Suppressor macrophage treated with lipopolysaccharide for 4 hours (primary cell): ENCODE results near the gene NEDD4L.
"Not testable (repeated sequence)": the region's sequence is repeated elsewhere in the genome, so short reads cannot be mapped to it uniquely, and the experiment has no call there.

Experiments
- DNase-seq: peaks from one replicate; pipeline ENCODE4 v3.0.0-alpha.2; 2020

NEDD4L gene

DNA sequence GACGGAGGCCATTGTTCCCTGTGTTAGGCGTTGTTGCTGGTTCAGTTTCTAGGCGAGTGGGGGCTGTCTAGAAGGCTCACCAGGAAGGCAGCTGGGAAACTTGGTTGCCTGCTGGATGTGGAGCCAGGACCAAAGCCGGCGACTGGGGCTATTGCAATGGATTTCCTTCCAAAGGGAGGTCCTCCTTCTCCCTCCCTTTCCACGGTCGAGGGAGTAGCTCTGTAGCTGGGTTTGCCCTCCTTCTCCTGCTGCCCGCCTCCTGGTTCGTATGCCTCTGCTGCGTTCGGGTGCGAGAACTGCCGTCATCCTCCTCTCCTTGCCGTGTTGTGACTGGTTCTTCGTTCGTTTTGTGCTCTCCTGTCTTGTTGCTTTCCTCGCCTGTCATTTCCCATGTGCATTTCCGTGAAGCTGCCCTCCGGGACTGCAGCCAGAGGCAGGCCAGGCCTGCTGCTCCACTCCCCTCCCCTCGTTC, 203.4 kb downstream of the NEDD4L start:
- no peak for DNase-seq

DNA sequence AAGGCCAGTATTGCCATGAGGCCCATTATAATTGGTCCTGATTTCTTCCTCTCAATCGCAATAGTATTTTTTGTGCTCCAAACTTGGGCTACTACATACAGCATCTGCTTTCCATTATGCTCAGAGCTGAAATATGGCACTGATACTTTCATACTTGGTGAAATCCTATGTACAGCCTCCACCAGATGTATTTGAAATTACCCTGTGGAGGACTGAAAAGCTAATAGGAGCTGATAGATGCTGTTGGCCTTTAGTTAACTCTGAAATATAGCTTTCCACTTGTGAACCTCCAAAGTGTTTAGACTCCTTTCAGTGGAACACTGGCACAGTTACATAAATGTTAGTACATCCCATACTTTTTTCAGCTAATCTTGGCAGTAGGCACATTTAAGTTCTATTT, 205.7 kb downstream of the NEDD4L start:
- DNase-seq: no peak

DNA sequence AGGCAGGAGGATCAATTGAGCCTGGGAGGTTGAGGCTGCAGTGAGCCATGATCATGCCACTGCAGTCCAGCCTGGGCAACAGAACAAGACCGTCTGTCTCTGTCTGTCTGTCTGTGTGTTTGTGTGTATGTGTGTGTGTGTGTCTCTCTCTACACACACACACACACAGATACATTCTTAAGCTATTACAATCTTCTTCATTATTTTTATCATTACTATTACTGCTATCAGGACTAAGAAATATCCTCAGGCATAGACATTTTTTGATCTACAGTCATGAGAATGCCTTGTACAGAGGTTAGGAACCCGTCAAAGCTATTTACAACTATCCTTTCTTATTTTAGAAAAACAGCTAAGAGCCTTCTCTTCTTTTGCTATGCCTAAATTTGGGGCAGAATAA, 207.4 kb downstream of the NEDD4L start:
- DNase-seq: no peak

DNA sequence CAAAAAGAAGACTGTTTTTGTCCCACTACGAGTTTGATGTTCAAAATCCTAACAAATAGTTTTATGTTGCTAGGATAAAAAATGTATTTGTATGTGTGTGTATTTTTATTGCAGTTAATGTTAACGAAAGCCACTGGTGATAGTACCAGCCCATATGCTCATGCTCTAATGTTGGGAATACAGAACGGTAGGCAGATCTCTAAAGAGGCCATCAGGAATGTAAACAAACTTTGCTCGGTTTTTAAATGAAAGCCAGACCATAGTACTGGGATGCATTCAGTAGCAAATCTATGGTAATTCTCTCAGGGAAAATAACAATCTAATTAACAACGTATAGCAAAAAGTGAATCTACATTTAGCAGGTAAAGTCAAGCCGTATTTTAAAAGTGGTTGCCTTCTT, 208.1 kb downstream of the NEDD4L start:
- DNase-seq: no peak

DNA sequence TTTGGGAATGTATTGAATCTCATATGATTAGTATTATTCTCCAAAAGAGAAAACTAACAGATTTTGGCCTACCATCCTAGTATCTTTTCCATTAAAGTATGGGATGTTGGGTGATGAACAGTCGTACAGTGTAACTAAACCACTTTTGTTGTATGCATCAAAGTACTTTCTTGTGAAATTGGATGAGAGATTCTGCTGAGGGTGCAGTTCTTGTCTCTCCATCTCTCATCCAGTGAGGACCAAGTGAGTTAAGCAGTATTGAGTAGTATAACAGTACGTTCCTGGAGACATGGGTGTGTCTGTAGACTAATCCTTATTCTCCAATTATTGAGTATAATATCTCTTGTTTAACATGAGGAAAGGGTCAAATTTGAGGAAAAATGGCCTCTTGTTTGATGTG, 209.3 kb downstream of the NEDD4L start:
- DNase-seq: no peak

DNA sequence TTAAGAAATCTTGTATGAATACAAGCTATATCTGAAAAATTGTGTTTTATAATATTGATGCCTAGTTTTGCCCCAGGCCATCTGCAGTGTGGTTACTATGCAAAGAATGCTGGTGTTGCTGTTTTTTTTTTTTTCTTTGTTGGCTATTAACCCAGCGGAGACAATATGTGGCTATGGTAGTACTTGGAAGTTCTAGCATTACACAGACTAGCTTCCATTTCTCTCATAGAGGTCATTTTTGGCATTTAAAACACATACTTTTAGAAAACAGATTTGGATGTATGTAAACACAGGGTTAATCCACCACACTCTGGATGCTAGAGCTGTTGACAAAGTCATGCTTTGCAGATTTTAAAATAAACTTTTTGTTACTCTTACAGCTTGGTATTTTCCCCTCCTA, 209.8 kb downstream of the NEDD4L start:
- DNase-seq: no peak

DNA sequence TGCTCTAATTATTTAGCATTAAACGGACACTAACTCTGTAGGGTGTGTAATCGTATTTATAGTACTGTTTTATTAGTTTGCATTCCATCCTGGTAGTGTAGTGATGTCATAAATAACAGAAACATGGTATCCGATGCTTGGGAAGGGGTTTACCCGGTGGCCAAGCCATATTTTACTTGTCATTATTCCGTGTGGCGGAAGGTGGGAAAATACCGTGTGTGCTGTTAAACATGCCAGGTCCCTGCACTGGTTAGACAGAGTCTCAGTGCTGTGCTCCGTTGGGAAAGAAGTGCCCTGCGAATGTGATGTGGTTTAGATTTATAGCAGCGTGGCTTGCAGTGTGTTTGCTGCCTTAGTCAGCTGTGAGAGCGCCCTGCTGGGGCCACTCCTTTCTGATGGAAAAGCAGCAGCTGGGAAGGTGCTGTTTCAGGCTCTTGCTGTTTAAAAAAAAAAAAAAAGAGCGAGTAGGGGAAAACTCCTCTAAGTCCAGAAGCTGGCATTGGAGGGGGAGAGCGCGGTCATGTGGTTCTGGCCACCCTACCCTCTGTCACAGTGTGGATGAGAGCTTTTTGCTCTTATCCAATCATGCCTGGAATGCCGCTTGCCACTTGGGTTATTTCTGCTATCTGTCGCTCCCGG, 211.0 kb downstream of the NEDD4L start:
- no peak for DNase-seq

DNA sequence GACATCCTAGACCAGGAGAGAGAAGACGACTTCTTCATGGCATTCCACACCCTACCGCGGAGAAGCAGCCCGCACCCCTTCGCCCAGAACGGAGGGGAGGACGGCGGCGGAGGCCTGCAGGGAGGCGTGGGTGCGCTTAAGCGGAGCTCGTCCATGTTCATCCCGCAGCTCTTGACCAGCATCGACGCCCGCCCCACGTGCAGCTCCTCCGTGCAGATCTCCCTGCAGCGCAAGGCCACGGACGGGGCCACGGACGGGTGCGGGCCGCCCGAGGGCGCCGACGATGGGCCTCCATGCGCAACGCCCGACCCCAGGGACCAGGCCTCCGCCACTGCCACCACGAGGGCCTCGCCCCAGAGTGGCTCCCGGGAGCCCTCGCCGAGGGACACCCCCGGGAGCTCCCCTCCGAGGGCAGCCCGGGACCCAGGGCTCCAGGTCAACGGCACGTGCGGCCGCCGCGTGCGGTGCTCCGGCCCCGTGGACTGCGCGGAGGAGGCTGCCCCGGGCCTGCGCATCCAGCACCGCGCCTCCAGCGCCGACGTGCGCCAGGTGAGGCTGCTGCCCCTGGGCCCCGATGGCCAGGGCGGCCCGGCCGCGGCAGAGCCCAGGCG, 211.8 kb downstream of the NEDD4L start:
- no peak for DNase-seq

DNA sequence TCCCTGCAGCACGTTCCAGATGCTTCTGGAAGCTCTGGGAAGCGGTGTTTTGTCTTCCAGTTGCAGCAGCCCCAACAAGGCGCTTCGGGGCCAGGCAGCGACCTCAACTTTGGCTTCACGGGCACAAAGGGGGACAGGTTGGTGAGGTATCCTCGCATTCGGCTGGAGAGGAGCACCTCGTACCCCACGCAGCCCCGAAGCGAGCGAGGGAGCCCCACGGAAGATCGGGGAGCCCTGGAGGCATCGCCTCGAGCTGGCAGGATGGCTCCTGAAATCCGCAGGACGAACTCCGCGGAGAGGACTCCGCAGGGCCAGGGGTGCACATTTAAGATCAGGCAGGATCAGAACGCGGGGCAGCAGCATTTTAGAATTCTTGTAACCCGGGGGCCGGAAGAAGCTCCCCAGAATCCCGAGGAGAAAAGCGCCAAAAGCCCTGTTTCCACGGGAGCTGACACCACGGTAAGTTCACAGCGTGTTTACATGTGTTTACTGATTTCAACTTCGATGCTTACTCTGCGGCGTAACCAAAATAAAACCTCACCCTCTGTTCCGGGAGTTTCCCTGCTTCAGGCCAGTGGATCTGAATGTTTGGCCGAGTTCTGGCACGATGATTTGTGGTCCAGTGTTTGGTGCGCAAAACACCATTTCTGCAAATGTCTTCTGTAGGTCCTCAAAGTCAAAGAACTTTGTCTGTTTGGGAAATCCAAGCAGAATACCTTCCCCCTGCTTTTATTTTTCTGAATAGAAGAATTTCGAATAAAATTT, 212.5 kb downstream of the NEDD4L start:
- no peak for DNase-seq

DNA sequence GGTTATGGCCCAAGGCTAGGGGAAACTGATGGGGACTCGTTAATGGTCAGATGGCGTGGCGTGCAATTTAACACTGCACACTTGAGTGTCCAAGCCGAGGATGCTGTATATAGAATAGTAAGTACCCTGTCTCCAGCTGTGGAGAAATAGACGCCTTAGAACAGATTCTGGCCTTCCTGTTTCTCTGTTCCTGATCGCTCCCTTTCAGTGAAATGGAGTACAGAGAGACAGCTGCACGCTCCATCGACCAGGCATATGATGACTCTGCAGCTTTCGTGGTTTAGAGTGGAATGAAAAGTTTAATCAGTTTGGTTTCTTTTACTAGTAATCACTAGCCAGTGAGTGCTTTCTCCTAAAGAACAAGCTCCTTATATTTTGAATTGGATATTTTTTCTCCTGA, 213.4 kb downstream of the NEDD4L start:
- no peak for DNase-seq

DNA sequence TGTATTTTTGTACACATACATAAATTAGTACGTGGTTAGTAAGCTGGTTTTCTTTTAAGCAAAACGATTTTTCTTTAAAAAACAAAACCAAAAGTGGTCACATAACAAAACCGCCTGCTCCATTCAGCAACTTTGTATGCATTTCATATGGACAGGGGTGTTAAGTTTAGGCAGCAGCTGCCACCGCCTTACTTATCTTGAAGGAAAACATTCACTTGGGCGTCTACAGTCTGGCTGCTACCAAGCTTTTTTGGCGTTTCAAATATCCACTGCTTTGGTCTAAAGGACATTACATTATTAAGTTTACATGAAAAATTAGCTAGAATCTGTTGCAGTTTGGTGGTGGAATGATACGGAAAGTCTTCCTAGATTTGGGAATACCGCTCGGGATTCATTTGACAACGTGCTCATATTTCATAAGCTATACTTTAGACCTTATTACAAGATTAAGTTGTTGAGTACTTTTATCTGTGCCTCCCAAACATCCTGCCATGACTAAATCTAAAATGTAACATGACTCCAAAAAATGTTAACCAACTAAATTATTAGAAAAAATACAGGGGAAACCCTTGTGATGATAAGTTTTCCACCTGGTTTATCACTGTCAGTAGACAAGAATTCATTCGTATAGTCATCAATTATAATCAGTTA, 214.8 kb downstream of the NEDD4L start:
- DNase-seq: no peak

DNA sequence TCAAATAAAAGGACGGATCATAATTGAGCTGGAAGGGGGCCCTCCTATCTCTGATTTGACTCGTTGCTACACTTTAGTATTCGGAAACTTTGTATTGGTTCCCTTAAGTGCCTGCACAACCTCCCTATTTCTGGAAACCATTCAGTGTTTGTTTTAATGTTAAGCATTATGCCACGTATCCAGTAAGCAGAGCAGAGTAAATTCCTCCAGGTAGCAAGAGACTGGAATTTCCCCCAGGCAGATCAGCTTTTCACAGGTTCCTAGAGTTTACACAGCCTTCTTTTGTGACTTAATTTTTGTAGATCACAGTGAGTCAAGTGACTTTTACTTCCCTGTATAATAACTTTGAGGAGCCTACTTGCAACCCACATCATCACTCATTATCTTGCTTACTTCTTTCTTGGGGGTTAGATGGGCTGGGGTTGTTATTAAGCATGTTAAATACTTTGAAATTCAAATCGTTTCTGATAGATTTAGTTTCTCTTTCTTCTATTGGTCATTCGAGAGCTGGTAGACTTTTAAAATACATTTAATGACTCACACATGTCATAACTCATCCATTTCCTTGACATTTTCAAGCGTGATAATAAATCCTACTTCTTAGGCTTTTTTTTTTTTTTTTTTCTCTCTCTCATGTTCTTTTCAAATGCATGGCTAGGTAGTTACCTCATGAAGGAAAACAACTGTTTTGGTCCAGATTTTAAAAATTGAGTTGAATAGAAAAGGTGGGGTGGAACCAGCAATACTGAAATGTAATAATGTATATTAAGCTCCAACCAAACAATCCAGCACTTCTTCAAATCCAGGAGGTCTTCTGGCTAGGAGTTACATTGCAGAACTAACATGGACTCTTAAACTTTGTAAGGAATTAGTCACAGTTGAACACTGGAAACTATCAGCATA, 219.3 kb downstream of the NEDD4L start:
- DNase-seq: peak; percentile 51

DNA sequence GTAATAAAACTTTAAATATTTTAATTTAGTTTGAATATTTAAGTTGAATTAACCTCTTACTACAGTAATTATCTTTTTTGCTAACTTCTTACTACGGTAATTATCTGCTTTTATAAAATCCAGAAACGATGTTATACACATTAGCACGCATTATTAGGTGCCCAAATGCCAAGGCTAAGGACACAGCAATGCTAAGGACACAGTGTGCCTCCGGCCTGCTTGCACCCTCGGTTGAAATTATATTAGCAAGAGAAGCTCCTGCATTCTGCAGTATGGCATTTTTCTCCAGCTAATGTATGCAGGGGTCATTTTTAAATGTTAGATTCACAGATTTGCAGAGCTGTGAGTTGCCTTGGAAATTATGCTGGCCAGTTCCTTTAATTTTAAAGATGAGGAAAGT, 220.0 kb downstream of the NEDD4L start:
- DNase-seq: no peak

DNA sequence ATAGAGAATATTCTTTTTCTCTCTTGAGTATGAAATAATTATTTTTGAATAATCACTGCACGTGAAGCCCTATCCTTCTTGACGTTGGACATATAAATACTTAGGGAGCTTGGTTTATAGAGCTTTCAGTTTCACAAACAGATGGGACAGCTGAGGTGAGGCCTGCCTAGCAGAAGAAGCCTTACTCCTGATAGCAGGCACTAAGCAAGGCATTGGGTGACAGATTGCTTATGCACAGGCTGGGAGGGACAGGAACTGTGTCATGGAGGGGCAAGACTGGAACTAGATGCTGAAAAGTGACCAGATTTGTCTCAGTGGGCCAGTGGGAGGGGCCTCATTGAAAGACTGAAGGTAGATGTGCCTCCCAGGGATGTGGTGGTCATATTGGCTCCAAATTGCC, 220.8 kb downstream of the NEDD4L start:
- DNase-seq: no peak

DNA sequence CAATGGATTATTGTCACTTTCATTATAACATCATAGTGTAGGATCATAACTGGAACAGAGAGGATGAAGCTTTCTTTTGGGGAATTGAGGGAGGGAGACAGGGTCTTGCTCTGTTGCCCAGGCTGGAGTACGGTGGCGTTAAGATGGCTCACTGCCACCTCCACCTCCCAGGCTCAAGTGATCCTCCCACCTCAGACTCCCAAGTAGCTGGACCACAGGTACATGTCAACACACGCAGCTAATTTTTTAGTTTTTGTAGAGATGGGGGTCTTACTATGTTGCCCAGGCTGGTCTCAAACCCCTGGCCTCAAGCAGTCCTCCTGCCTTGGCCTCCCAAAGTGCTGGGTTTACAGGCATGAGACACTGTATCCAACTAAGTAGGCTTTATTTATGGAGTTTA, 221.5 kb downstream of the NEDD4L start:
- not testable (repeated sequence) for DNase-seq

DNA sequence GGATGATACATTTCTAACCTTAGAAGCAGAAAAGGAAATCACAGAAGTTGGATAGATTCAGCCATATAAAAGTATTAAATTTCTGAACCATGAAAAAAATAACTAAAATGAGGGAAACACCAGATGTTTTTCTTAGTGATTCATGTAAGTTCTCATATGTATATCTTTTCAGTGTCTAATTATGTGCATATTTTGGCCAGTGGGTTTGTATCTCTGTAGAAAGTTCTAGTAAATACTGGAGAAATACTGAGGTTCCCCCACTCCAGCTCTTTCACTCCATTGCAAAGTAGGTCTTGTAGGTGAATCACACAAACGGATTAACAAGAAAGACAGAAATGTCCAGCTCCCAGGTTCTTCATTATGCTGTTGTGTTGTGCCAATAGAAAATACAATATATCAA, 222.3 kb downstream of the NEDD4L start:
- DNase-seq: no peak

DNA sequence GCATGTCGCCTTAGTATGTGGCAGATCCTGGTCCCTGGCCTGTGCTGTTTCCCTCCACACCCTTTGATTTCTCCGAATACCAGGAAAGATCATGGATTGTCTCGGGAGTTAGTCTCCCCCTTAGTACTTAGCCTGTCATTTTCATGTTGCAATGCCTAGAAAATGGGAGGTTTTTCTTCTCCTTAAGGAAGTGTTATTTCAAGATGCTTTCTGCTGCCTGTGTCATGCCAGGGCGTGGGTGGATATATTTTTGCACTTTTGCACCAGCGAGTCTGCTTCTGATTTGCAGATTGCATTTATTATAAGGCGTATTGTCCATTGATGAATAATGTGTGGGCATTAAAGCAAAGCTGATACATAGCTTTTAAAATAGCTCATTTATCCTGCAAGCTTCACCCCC, 223.5 kb downstream of the NEDD4L start:
- peak; percentile 39 for DNase-seq

DNA sequence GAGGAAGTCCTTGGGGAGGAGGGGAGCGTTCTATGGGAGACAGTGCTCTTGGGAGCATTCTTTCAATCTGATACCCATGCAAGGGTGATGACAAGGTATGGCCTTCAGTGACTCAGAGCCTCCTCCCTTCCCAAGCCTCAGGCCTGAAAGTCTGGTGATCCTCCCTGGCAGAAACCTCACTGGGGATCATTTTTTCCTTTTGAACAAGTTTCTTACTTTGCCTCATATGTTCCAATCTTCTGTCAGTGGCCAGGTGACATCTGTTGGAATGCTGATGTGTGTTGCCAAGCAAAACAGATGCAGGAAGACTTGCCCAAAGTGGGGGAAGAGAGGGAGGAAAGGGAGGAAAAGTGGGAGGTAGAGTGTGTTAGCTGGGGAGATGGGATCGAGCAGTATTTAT, 224.8 kb downstream of the NEDD4L start:
- no peak for DNase-seq

DNA sequence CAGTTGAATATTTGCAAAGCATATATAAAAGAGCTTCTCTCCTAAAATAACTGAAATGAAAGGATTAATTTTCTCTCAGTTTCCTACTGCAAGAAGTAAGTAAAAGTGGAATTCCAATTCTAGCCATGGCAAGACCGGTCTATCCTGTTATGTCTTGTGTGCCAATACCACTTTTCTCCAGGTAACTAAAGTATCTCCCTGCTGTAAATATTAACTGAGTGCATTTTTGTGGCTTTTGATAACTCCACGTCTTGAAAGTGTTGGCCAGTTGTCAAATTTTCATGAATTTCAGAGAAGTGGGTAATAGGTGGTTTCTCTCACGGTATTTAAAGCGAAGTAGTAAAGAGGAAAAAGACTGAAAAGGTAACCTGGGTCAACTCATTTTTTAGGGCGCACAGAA, 225.9 kb downstream of the NEDD4L start:
- no peak for DNase-seq

DNA sequence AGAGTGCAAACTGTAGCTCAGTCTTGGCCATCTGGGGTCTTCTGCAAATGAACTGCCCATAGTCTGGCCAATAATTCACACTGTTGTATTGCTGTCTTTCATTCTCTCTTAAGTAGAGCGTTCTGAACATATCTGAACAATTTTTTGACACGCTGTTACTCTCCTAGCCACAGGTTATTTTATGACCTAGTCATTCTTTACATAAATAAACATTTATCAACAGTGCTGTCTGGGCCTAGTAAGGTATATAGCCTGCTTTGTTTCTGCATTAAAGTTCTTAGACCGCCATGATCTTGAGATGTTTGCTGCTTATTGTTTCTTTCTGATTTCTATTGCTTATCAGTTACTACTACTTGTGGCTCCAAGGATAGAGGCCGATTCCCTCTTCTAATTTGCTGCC, 226.4 kb downstream of the NEDD4L start:
- DNase-seq: no peak

DNA sequence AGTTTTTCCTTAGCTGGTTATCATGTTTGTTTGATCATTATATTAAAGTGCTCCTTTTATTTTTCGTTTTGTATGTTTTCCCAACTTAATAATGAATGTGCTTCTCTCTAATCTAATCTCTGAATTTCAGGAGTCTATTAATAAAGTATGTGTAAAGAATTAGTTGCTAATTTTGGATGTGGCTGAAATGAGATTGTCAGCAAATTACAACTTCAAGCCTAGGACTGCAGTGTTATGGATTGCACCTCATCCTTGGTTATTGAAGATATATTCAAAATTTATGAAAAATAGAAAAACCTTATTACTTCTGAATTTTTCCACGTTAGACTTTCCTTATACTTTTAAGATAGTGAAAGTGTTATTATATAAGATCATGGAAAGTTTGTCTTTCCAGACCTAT, 227.7 kb downstream of the NEDD4L start:
- no peak for DNase-seq

DNA sequence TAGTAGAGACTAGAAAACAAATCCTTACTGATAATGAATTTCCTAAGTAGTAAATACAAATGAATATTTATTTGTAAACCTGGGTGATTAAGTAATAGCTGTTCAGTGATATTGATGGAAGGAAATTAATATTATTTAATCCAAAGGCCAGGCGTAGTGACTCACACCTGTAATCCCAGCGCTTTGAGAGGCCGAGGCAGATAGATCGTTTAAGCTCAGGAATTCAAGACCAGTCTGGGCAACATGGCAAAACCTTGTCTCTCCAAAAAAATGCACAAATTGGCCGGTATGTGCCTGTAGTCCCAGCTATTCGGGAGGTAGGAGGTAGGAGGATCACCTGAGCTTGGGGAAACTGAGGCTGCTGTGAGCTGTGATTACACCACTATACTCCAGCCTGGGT, 228.2 kb downstream of the NEDD4L start:
- no peak for DNase-seq
